Lower leg skin (tissue), 3 donors: Measurements from ENCODE around the gene SHROOM3.

Source experiments
- CTCF ChIP-seq, 3 donors: fragments of 450-650 bp; IDR thresholded peaks; one replicate each; pipeline ENCODE4 v1.5.1; 2016; ENCODE audit warnings: antibody characterized with exemption in 3 of 3, mild to moderate bottlenecking in 3 of 3, moderate library complexity in 2 of 3
- POLR2A ChIP-seq, 2 donors: fragments of 450-650 bp; IDR thresholded peaks; one replicate each; pipeline ENCODE4 v1.6.1; 2016 to 2017; ENCODE audit warnings: antibody characterized with exemption in 2 of 2, mild to moderate bottlenecking in 1 of 2, moderate library complexity in 1 of 2

GRCh38 chr4:76674983-76675382 lies 240.0 kb downstream of the SHROOM3 start:
- TF ChIP-seq CTCF (IDR thresholded peaks at IDR 0.05): no peak
- no peak for TF ChIP-seq POLR2A (IDR thresholded peaks at IDR 0.05)
